Measurements from ENCODE around the gene NFE2L1.
"Not testable (repeated sequence)": the region's sequence is repeated elsewhere in the genome, so short reads cannot be mapped to it uniquely, and the experiment has no call there.

The NFE2L1 gene

GRCh38 chr17:48051283-48051682 lies 3.1 kb downstream of the NFE2L1 start:
- no peak for DNase-seq

DNA sequence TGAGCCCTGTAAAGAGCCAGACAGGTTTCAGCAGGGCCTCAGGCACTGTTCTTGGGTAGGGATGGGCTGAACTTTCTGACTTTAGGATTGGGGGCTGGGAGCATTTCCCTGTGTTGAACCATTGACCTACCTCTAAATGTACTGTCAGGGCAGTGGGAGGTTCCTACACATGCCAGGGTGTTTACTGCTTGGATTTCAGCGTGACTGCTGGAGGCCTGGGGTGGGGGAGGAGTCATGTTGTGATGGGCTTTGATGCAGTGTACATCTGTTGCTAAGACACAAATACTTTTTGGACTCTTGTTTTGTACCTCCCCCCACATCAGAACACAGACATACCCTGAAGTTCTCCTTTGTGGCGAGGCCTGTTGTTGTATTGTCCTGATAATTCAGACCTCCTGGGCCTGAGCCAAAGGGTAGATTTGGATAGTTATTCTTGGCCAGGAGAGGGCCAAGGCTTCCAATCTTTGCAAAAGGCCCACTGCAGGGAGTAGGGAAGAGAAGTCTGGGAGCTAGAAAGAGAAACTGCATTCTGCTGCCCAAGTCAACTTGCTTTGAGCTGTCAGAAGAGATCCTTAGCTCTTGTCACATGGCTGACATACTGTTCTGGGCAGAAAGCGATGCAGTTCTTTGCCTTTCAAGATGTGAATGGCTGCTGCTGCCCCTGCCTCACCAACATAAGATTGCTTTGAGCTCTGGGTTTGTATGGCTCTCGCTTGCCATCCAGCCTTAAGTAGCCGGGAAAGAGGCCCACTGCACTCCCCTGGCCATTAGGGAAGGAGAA lies 3.7 kb downstream of the NFE2L1 start:
- DNase-seq, result peak in 1 of 2 experiments; percentile 24

- peak; percentile 85 to 95 for DNase-seq
Measured at GRCh38 chr17:48052956-48053757, 5.0 kb downstream of the NFE2L1 start.

- no peak for DNase-seq
Measured at GRCh38 chr17:48053758-48054237, 5.6 kb downstream of the NFE2L1 start.

DNA sequence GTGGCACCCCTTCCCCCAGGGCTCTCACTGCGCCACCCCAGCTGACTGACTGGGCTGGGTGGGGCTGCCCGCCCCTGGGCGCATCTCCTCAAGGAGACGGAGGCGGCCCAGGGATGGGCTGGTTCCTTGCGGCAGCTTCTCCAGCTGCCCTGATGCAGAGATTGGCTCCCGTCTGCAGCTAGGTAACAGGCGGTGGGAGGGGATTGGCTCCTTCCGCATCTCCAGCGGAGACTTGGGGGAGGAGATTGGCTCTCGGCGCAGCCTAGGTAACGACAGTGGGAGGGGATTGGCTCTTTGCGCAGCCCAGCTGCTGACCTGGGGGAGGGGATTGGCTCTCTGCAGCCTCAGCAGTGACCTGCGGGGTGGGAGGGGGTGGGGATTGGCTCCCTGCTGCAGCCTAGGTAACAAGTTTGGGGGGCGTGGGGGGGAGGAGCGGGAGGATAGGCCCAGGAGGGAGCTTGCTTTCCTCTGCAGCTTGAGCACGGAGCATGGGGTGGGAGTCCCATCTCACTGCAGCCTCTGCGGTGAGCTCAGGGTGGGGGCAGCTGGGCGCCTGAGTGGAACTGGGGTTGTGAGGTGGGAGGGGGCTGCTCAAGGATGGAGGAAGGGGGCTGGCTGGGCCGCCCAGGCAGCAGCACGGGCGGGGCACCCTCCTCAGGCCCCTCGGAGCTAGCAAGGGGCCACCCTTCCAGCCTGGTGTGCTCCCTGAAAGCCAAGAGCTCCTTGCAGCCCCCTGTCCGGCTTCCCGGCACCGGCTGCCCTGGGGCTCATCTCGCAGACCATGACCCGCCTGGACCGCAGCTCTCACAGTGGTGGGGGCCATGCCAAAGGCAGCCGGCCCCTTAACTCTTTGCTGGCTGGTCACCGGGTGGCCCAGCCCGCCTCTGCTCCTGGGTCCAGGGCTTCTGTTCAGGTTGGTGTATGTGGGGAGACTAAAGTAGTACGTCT lies 6.4 kb downstream of the NFE2L1 start:
- peak; percentile 88 to 91 for DNase-seq

DNA sequence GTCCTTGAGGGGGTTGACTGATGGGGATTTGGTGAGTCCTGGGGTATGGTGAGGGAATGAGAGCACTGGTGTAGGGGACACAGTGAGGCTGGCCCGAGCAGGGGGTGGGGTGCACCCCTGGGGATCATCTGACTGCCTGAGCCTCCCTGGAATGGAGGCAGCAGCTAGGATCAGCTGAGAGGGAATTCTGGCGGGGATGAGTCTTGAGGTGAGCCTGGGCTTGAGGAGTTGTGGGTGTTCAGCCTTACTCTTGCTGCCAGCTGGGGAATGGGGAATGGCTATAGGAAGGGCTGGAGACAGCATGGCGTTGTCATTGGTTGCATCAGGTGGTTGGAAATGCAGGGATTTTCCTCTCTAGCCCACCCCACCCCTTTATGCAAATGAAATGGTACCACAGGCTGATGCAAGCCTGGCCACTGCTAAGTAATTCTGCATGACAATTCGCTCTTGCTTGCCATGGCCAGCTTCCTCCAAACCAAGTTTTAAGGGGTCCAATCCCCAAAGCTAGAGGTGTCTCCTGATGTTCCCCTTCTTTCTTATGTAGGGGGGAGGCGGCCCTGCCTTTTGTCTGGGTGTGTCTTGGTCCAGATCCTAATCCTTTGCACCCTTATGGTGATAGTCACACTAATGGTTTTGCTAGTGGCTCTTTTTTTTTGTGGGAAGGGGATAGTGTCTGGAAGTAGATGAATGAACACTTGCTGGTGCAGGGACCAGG lies 7.5 kb downstream of the NFE2L1 start:
- DNase-seq, result no peak

- no peak for DNase-seq
Measured at GRCh38 chr17:48056246-48056745, 8.1 kb downstream of the NFE2L1 start.

DNA sequence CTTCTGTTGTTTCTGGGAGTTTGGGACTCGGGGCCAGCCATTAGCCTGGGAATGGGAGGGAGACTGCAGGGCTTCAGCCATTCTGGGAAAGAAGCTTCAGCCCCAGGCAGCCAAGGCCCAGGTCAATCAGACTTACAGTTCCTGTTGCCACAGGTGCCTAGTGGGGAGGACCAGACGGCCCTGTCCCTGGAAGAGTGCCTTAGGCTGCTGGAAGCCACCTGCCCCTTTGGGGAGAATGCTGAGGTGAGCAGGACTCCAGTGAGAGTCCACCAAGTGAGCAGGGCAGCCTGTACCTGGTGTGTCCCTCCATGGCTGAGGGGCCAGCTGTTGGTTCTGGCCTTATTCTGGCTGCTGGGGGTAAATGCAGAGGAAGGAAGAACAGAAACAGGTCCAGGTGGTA lies 8.7 kb downstream of the NFE2L1 start:
- no peak for DNase-seq

DNA sequence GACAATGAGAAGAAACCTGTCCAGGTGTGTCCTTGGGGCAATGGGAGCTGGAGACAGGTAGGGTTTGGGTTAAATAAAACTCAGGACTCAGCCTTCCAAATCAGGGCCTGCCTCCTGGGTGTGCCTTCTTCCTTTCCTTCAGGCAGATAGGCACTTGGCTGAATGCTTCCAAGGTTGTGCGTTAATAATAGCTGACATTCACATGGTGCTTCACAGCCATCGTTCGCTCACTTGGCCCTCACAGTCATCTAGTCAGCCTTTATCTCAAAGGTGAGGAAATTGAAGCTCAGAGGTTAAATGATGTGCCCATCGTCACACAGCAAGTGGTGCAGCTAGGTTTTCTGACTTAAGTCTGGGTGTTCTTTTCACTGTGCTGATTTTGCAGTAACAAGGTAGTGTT lies 9.5 kb downstream of the NFE2L1 start:
- DNase-seq, result no peak

- no peak for DNase-seq
Measured at GRCh38 chr17:48058393-48059124, 10.4 kb downstream of the NFE2L1 start.

DNA sequence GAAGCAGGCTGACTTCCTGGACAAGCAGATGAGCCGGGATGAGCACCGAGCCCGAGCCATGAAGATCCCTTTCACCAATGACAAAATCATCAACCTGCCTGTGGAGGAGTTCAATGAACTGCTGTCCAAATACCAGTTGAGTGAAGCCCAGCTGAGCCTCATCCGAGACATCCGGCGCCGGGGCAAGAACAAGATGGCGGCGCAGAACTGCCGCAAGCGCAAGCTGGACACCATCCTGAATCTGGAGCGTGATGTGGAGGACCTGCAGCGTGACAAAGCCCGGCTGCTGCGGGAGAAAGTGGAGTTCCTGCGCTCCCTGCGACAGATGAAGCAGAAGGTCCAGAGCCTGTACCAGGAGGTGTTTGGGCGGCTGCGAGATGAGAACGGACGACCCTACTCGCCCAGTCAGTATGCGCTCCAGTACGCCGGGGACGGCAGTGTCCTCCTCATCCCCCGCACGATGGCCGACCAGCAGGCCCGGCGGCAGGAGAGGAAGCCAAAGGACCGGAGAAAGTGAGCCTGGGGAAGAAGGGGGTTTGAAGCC lies 11.0 kb downstream of the NFE2L1 start:
- DNase-seq, result no peak

DNA sequence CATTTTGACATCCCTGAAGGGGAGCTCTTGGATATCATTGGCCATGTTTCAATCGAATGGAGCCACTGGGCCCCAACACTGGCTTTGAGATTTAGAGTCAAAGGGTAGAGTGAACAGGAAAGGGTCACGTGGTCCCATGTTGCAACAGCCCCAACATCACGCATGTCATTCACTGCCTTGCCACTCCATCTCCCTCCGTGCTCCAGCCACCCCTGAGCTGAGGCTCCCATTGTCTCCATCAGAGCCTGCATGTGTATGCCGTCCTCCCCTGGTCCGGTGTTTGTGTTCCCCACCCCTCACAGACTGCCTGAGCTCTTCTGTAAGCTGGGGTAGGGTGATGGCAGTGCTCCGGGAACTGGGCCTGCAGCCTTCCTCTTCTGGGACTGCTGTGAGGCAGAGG lies 12.1 kb downstream of the NFE2L1 start:
- no peak for DNase-seq

- DNase-seq, result no peak
Measured at GRCh38 chr17:48062273-48062672, 14.1 kb downstream of the NFE2L1 start.

- DNase-seq, result no peak
Measured at GRCh38 chr17:48064638-48065037, 16.5 kb downstream of the NFE2L1 start.

DNA sequence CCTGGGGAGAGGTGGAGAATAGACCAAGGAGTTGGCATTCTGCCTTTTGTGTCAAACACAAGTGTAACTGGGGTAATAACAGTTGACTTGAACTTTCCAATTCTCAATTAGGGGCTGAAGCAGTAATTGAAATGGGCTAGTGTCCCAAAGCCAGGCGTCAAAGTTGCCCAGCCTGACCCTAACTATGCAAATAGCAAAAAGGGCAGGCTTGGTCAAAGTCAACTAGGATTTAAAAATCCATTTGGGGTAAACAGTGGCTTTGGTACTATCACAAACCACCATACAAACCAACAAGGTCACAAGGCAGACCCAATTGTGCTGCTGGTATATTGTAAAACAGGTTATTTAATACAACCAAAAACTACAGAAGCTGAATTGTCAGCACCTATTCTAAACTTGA lies 18.0 kb downstream of the NFE2L1 start:
- no peak for DNase-seq

- no peak for DNase-seq
Measured at GRCh38 chr17:48066656-48067055, 18.5 kb downstream of the NFE2L1 start.

GRCh38 chr17:48067245-48067644 lies 19.1 kb downstream of the NFE2L1 start:
- DNase-seq, result no peak

DNA sequence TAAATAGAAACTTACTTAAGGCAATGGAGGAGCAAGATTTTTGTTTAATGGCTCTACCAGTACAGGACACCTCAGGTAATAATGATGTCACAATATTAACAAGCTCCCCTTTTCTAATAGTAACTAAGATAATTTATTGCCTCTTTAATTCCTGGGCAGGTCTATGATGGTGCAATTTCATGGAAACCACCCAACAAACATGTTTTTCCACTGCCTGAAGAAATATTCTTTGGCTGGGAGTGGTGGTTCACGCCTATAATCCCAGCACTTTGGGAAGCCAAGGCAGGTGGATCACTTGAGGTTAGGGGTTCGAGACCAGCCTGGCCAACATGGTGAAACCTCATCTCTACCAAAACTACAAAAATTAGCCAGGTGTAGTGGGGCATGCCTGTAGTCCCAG lies 19.6 kb downstream of the NFE2L1 start:
- not testable (repeated sequence) for DNase-seq

- no peak for DNase-seq
Measured at GRCh38 chr17:48068491-48068961, 20.4 kb downstream of the NFE2L1 start.

GRCh38 chr17:48070195-48070594 lies 22.0 kb downstream of the NFE2L1 start:
- no peak for DNase-seq

GRCh38 chr17:48071654-48072053 lies 23.5 kb downstream of the NFE2L1 start:
- no peak for DNase-seq

Data from NCI-H2081 (cell line).